ENCODE data around the gene FERD3L.
A peak's percentile ranks its signal among the peaks of the same experiment; 100 is the strongest.
"Not testable (repeated sequence)": the region's sequence is repeated elsewhere in the genome, so short reads cannot be mapped to it uniquely, and the experiment has no call there.

Gene FERD3L

GRCh38 chr7:19144661-19145433 lies at the start of gene FERD3L:
Gene FERD3L (minus strand): TSS chr7:19145421. CDS start chr7:19145362, 59 bp downstream.
- DNase-seq (ENCODE audit: low read depth), result no peak

- not testable (repeated sequence) for DNase-seq (ENCODE audit: low read depth)
Measured at GRCh38 chr7:19194417-19194816, 49.2 kb upstream of the FERD3L start.

- DNase-seq (ENCODE audit: low read depth), result no peak
Measured at GRCh38 chr7:19181634-19182033, 36.4 kb upstream of the FERD3L start.

- DNase-seq (ENCODE audit: low read depth), result no peak
Measured at GRCh38 chr7:19178595-19178994, 33.4 kb upstream of the FERD3L start.

GRCh38 chr7:19177269-19177668 lies 32.0 kb upstream of the FERD3L start:
- peak; percentile 4 for DNase-seq (ENCODE audit: low read depth)

- DNase-seq (ENCODE audit: low read depth), result no peak
Measured at GRCh38 chr7:19175241-19175640, 30.0 kb upstream of the FERD3L start.

GRCh38 chr7:19161671-19162070 lies 16.4 kb upstream of the FERD3L start:
- no peak for DNase-seq (ENCODE audit: low read depth)

GRCh38 chr7:19146699-19147098 lies 1.5 kb upstream of the FERD3L start:
- DNase-seq (ENCODE audit: low read depth), result no peak

- DNase-seq (ENCODE audit: low read depth), result no peak
Measured at GRCh38 chr7:19145434-19146115, 354 bp upstream of the FERD3L start.

- DNase-seq (ENCODE audit: low read depth), result no peak
Measured at GRCh38 chr7:19143881-19144574, 1.2 kb downstream of the FERD3L start.

GRCh38 chr7:19139706-19140327 lies 5.4 kb downstream of the FERD3L start:
- DNase-seq (ENCODE audit: low read depth), result no peak

- peak; percentile 83 for DNase-seq (ENCODE audit: low read depth)
Measured at GRCh38 chr7:19133886-19134285, 11.3 kb downstream of the FERD3L start.

- no peak for DNase-seq (ENCODE audit: low read depth)
Measured at GRCh38 chr7:19133390-19133789, 11.8 kb downstream of the FERD3L start.

- DNase-seq (ENCODE audit: low read depth), result peak; percentile 84
Measured at GRCh38 chr7:19128856-19129255, 16.4 kb downstream of the FERD3L start.

- peak; percentile 70 for DNase-seq (ENCODE audit: low read depth)
Measured at GRCh38 chr7:19121977-19122588, 23.1 kb downstream of the FERD3L start.

GRCh38 chr7:19119870-19120486 lies 25.2 kb downstream of the FERD3L start:
- DNase-seq (ENCODE audit: low read depth), result no peak

- DNase-seq (ENCODE audit: low read depth), result no peak
Measured at GRCh38 chr7:19119372-19119771, 25.8 kb downstream of the FERD3L start.

- DNase-seq (ENCODE audit: low read depth), result no peak
Measured at GRCh38 chr7:19118636-19119371, 26.4 kb downstream of the FERD3L start.

- DNase-seq (ENCODE audit: low read depth), result no peak
Measured at GRCh38 chr7:19117870-19118608, 27.2 kb downstream of the FERD3L start.

Measured in fibroblast of gingiva (primary cell).